GM20000 (cell line): ENCODE results near the gene WTAP.
"Not testable (repeated sequence)": the region's sequence is repeated elsewhere in the genome, so short reads cannot be mapped to it uniquely, and the experiment has no call there.

Experiments
- DNase-seq: peaks from one replicate; pipeline ENCODE4 v3.0.0; 2012; ENCODE audit warnings: low spot score
- CTCF ChIP-seq: IDR thresholded peaks from 2 replicates; pipeline ENCODE4 v1.5.1; 2012; ENCODE audit warnings: mild to moderate bottlenecking, control low read depth; ENCODE audit errors: extremely low read depth, missing control alignments

The WTAP gene

DNA sequence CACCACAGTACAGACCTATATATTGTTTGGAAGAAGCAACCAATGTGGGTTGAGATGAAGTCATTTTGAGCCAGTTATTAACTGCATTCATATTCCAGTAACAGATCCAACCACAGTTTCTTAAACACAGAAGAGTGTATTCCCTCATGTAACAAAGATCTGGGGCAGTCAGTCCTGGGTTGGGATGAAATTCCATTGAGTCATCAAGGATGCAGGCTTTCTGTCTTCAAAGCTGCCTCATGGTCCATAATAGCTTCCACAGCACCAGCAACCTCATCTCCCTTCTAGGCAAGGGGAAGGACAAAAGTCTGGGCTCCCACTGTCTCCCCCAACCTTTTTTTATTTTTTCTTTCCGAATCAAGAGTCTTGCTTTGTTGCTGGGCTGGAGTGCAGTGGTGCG lies 31.3 kb upstream of the WTAP start:
- TF ChIP-seq CTCF = no peak
- DNase-seq = no peak

GRCh38 chr6:159700970-159701369 lies 26.3 kb upstream of the WTAP start:
- no peak for TF ChIP-seq CTCF
- no peak for DNase-seq

DNA sequence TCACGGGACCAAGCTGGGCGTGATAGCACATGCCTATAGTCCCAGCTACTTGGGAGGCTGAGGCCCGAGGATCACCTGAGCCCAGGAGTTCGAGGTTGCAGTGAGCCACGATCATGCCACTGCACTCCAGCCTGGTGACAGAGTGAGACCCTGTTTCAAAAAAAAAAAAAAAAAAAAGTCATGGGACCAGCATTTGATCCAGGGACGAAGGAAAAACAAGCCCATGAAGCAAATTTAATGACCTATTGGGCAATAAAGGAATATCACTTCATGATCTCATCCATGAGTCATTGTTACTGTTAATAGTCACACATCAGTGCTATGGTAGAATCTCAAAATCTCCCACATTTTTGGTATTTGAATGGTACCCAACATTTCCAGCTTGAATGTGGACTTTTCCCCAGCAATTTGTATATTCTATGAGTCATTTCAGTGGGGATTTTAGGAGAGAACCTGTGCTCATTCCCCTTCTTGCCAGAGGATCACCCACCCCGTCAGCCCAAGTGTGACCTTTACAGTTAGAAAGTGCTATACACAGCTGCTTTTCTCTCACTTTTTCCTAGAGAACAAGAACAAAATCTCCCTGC lies 25.8 kb upstream of the WTAP start:
- no peak for TF ChIP-seq CTCF
- DNase-seq = no peak

- DNase-seq = not testable (repeated sequence)
Observed at GRCh38 chr6:159710603-159711002, 16.7 kb upstream of the WTAP start.

DNA sequence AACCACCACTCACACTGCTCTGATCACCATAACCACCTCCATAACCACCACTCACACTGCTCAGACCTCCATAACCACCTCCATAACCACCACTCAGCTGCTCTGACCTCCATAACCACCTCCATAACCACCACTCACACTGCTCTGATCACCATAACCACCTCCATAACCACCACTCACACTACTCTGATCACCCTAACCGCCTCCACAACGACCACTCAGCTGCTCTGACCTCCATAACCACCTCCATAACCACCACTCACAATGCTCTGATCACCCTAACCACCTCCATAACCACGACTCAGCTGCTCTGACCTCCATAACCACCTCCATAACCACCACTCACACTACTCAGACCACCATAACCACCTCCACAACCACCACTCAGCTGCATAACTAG lies 14.9 kb upstream of the WTAP start:
- not testable (repeated sequence) for DNase-seq

- TF ChIP-seq CTCF = no peak
- no peak for DNase-seq
Observed at GRCh38 chr6:159713984-159714383, 13.3 kb upstream of the WTAP start.

- no peak for DNase-seq
- no peak for TF ChIP-seq CTCF
Observed at GRCh38 chr6:159714404-159714803, 12.9 kb upstream of the WTAP start.

GRCh38 chr6:159715166-159715565 lies 12.1 kb upstream of the WTAP start:
- no peak for TF ChIP-seq CTCF
- DNase-seq = no peak

DNA sequence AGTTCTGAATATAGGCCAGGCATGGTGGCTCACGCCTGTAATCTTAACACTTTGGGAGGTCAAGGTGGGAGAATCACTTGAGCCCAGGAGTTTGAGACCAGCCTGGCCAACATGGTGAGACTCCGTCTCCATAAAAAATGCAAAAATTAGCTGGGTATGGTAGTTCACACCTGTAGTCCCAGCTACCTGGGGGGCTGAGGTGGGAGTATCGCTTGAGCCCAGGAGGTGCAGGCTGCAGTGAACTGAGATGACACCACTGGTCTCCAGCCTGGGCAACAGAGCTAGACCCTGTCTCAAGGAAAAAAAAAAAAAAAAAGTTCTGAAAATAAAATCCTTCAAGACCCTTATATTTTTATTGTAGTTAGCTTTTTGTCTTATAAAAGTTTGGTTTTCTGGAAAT lies 11.7 kb upstream of the WTAP start:
- TF ChIP-seq CTCF = no peak
- DNase-seq = no peak
